Stimulated activated naive CD8-positive, alpha-beta T cell treated with anti-CD3 and anti-CD28 coated beads, Interleukin-15, amount 100 ng/mL, for 72 hours (primary cell): ENCODE results near the gene PYHIN1.

ENCODE experiments used
- ATAC-seq: fragments of 150-1000 bp; cut with Tn5 transposase; 2 replicates; pipeline ENCODE4 v1.10.0; 2021; ENCODE audit warnings: mild to moderate bottlenecking, moderate library complexity
- DNase-seq, 2 donors: peaks; one replicate each; pipeline ENCODE4 v3.0.0; 2021 to 2022
- H3K27ac Mint-ChIP-seq, 2 donors: one replicate each; pipeline ENCODE4 v1.8.0; 2022; ENCODE audit warnings: mild to moderate bottlenecking in 2 of 2, mixed read lengths in 2 of 2, moderate library complexity in 2 of 2
- H3K27me3 Mint-ChIP-seq: one replicate; pipeline ENCODE4 v1.8.0; 2022; ENCODE audit warnings: mixed read lengths
- H3K4me1 Mint-ChIP-seq: one replicate; pipeline ENCODE4 v1.8.0; 2022; ENCODE audit warnings: mild to moderate bottlenecking, mixed read lengths
- H3K4me3 Mint-ChIP-seq, 2 donors: one replicate each; pipeline ENCODE4 v1.8.0; 2022; ENCODE audit warnings: mild to moderate bottlenecking in 2 of 2, mixed read lengths in 2 of 2, moderate library complexity in 1 of 2
- H3K9me3 Mint-ChIP-seq, 2 donors: one replicate each; pipeline ENCODE4 v1.8.0; 2022; ENCODE audit warnings: mixed read lengths in 2 of 2

PYHIN1 gene

DNA sequence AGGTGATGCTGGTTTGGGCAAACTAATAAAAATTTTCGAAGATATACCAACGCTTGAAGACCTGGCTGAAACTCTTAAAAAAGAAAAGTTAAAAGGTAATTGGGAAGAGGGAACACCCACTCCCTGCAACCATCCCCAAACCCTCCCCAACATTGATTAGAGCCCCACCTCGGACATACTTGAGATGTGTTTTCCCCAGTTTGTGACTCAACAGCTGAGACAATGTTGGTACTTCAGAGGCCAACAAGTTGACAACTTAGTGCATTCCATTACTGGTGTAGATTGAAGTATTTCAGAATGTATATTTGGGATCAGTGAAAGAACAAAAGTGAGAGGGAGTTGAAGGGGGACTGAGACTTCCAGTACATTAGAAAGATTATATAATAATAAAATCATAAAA, 83.5 kb downstream of the PYHIN1 start:
- Mint-ChIP-seq H3K27me3 (no peaks in the 10 kb centered on the region), H3K27ac (peak overlapping the region; percentile 71 to 100), H3K4me3 (peak overlapping the region; percentile 65 to 98), H3K4me1 (peaks cover 64% of the 10 kb centered on the region), H3K9me3 (no peaks in the 10 kb centered on the region)
- ATAC-seq (no peak), DNase-seq (no peak)

- Mint-ChIP-seq H3K27ac (peak overlapping the region; percentile 90 to 98), H3K9me3 (no peaks in the 10 kb centered on the region), H3K4me1 (peaks cover 70% of the 10 kb centered on the region), H3K27me3 (no peaks in the 10 kb centered on the region), H3K4me3 (peak overlapping the region; percentile 78 to 98)
- peak; percentile 25 to 72 for DNase-seq
- ATAC-seq, result peak; percentile 96
These were observed 84.1 kb downstream of the PYHIN1 start for GRCh38 chr1:159015440-159015909.

DNA sequence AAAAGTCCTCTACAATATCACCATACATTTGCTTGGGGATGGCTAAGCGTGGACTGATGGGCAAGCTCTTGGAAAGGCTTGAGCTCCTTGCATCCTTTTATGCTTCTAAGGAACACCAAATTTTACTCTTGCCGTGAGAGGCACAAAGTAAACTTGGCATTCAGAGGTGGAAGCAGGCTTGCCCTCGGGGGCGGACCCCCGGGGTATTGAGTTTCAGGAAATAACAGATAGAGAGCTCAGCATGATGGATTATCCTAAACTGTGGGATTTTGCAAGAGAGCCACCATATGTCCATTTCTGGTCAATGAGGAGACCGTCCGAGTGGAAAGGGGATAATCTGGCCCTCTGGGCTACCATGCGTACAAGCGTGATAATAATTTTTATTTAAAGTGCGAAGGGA, 92.4 kb downstream of the PYHIN1 start:
- H3K27me3 Mint-ChIP-seq, result no peaks in the 10 kb centered on the region

DNA sequence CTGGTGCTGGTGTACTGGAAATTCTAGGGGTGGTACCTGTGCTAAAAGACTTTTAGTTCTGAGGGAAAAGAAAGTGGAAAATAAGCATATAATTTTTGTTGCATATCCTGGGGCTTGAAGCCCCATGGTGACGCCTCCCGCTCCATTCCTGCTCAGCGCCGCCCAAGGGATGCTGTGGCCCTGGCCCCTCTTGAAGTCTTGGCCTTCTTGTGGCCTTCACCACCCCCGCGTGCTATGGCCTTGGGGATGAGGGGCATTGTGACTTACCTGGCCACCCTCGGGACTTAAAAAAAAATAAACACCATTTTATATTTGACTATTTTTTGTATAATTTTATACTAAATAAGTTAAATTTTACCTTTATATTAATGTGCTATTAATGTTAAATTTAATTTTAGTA, 93.7 kb downstream of the PYHIN1 start:
- DNase-seq (no peak), ATAC-seq (no peak)
- H3K27ac Mint-ChIP-seq, result no peak overlapping the region
- no peak overlapping the region for H3K4me3 Mint-ChIP-seq
- peaks cover 81% of the 10 kb centered on the region for H3K4me1 Mint-ChIP-seq
- no peaks in the 10 kb centered on the region for H3K9me3 Mint-ChIP-seq
- no peaks in the 10 kb centered on the region for H3K27me3 Mint-ChIP-seq

More for the DNA sequence above, 92.4 kb downstream of the PYHIN1 start:
- Mint-ChIP-seq H3K27ac (peak overlapping the region in 1 of 2 donors; percentile 42), H3K4me3 (peak overlapping the region in 1 of 2 donors; percentile 36), H3K4me1 (peaks cover 80% of the 10 kb centered on the region), H3K9me3 (no peaks in the 10 kb centered on the region)
- ATAC-seq (no peak), DNase-seq (no peak)
